ENCODE results near the gene SFT2D1.

Gene SFT2D1

DNA sequence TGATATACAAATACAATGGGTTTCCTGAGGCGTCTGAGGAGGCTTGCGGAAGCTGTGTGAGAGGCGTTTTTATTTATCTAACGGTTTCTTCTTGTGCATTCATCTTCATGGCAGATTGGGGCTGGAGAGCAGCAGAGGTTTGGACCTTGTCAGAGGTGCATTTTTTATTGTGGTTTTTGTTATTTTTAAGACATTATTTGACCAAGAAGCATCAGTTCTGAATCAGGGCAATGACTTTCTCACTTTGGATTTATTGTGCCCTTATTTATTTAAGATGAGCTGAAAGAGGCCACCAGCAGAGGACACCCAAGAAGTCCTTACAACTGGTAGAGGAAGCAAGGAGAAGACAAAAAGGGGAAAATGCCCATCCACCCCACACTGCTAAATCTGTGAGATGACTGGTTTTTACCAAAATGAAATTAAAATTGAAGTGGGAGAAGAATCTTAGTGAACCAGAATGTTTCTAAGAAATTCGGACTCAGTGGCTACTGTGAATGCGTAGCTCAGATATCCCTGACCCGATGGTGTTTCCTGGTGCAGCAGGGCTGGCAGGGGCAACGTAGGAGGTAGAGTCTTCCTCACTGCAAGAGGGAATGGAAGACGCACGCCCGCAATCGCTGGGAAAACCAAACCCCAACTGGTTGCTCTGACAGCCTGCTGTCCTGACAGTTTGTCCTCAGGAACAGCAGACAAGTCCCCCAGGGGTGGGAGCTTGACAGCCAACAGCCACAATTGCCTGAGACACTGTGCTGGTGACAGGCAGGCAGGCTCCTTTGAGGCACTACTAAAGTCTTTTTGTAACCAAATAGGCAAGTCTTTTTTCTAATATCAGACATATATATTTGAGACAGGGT, 48.4 kb downstream of the SFT2D1 start:
- Histone ChIP-seq H3K4me3 (ENCODE audit: low read length) (no peak overlapping the region), H3K36me3 (replicated peaks; ENCODE audit: insufficient read depth, low read length) (no peaks in the 10 kb centered on the region), H3K27me3 (replicated peaks; ENCODE audit: insufficient read depth, low read length) (no peaks in the 10 kb centered on the region), H3K9me2 (replicated peaks; ENCODE audit: insufficient read depth, low read length) (no peaks in the 10 kb centered on the region), H3K9ac (ENCODE audit: low read length) (no peak overlapping the region), H3K79me2 (ENCODE audit: low read length) (no peaks in the 10 kb centered on the region), H2AFZ (ENCODE audit: low read length) (no peak overlapping the region), H3K9me3 (replicated peaks; ENCODE audit: insufficient read depth, low read length) (no peaks in the 10 kb centered on the region), H3K4me1 (ENCODE audit: low read length) (no peaks in the 10 kb centered on the region), H3F3A (ENCODE audit: insufficient read depth, low read length) (no peaks in the 10 kb centered on the region), H4K20me1 (ENCODE audit: insufficient read depth, low read length) (no peaks in the 10 kb centered on the region), H3K27ac (ENCODE audit: low read length) (no peak overlapping the region), H3K4me2 (ENCODE audit: low read depth, low read length) (no peak overlapping the region)
- DNase-seq: no peak
- TF ChIP-seq EZH2phosphoT487 (IDR thresholded peaks at IDR 0.05; ENCODE audit: low read length): no peak
- TF ChIP-seq EZH2 (optimal IDR thresholded peaks at IDR 0.05; ENCODE audit: low read depth, low read length): no peak
- TF ChIP-seq, protein P1, sequence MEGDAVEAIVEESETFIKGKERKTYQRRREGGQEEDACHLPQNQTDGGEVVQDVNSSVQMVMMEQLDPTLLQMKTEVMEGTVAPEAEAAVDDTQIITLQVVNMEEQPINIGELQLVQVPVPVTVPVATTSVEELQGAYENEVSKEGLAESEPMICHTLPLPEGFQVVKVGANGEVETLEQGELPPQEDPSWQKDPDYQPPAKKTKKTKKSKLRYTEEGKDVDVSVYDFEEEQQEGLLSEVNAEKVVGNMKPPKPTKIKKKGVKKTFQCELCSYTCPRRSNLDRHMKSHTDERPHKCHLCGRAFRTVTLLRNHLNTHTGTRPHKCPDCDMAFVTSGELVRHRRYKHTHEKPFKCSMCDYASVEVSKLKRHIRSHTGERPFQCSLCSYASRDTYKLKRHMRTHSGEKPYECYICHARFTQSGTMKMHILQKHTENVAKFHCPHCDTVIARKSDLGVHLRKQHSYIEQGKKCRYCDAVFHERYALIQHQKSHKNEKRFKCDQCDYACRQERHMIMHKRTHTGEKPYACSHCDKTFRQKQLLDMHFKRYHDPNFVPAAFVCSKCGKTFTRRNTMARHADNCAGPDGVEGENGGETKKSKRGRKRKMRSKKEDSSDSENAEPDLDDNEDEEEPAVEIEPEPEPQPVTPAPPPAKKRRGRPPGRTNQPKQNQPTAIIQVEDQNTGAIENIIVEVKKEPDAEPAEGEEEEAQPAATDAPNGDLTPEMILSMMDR (IDR thresholded peaks at IDR 0.05; ENCODE audit: low read length): no peak

DNA sequence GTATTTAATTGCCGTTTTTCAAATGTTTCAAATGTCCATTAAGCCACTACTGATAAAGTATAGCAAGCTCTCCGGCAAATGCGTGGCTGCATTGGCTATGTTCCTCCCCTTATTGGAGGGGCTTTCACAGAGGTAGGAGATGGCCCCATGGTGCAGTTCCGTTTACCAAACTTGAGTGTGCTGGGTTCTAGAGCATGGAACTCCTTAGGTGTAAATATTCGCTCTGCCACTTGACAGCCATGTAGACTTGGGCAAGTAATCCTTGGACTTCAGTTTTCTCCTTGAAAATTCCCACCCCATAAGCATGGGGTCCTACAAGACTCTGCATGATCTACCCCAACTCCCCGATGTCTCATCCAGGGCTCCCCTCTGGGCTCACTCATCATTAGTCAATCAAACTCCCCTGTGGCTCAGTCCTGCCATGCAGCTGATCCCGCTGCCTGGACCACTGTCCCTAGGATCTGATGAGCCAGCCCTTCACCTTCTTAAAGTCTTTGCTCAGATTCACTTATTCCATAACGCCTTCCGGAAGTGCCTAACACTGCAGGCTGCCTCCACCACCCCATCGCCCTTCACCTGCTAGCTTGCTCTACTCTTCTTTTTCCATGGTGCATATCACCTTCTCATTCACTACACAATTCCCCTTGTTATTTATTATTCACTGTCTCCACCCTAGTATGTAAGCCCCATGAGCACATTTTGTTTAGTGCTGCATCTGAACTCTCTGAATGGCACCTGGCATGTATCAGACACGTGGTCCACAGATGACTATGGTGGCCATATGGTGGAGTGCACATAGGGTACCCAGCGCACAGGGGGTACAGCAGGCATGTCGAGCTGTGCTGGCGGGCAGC, 52.9 kb downstream of the SFT2D1 start:
- no peak for DNase-seq
- Histone ChIP-seq H2AFZ (ENCODE audit: low read length) (no peak overlapping the region), H3K36me3 (replicated peaks; ENCODE audit: insufficient read depth, low read length) (no peaks in the 10 kb centered on the region), H3K9ac (ENCODE audit: low read length) (no peak overlapping the region), H3K9me3 (replicated peaks; ENCODE audit: insufficient read depth, low read length) (no peaks in the 10 kb centered on the region), H3K9me2 (replicated peaks; ENCODE audit: insufficient read depth, low read length) (no peaks in the 10 kb centered on the region), H3K4me1 (ENCODE audit: low read length) (no peaks in the 10 kb centered on the region), H3K27ac (ENCODE audit: low read length) (no peak overlapping the region), H3K27me3 (replicated peaks; ENCODE audit: insufficient read depth, low read length) (no peaks in the 10 kb centered on the region), H3F3A (ENCODE audit: insufficient read depth, low read length) (no peaks in the 10 kb centered on the region), H3K4me2 (ENCODE audit: low read depth, low read length) (no peak overlapping the region), H3K79me2 (ENCODE audit: low read length) (no peaks in the 10 kb centered on the region), H4K20me1 (ENCODE audit: insufficient read depth, low read length) (no peaks in the 10 kb centered on the region), H3K4me3 (ENCODE audit: low read length) (no peak overlapping the region)
- TF ChIP-seq, protein P1 (IDR thresholded peaks at IDR 0.05; ENCODE audit: low read length): no peak
- TF ChIP-seq EZH2phosphoT487 (IDR thresholded peaks at IDR 0.05; ENCODE audit: low read length) (no peak), EZH2 (optimal IDR thresholded peaks at IDR 0.05; ENCODE audit: low read depth, low read length) (no peak)

DNA sequence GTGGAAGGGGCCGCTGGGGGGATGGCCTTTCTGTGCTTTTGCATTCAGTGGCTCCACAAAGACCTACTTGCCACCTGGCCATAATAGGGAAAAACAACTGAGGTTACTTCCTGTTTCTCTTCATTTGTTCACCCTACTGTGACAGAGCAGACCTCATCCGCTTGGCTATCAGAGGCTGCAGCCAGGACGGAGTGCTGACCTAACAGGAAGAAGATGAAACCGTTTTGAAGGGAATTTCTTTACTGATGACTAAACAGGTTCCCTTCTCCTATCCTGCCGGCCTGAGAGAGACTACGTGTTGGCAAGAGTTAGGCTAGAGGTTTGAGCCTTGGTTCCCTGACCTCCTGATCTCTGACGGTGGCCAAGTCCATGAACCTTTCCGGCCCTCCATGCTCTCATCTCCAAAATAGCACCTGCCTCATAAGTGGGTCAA, 55.5 kb downstream of the SFT2D1 start:
- Histone ChIP-seq H3K4me3 (ENCODE audit: low read length) (no peak overlapping the region), H3K27ac (ENCODE audit: low read length) (no peak overlapping the region), H3K9me3 (replicated peaks; ENCODE audit: insufficient read depth, low read length) (no peaks in the 10 kb centered on the region), H3K79me2 (ENCODE audit: low read length) (no peaks in the 10 kb centered on the region), H3K4me1 (ENCODE audit: low read length) (no peaks in the 10 kb centered on the region), H3F3A (ENCODE audit: insufficient read depth, low read length) (no peaks in the 10 kb centered on the region), H3K9ac (ENCODE audit: low read length) (no peak overlapping the region), H3K4me2 (ENCODE audit: low read depth, low read length) (no peak overlapping the region), H4K20me1 (ENCODE audit: insufficient read depth, low read length) (no peaks in the 10 kb centered on the region), H3K36me3 (replicated peaks; ENCODE audit: insufficient read depth, low read length) (no peaks in the 10 kb centered on the region), H2AFZ (ENCODE audit: low read length) (no peak overlapping the region), H3K9me2 (replicated peaks; ENCODE audit: insufficient read depth, low read length) (no peaks in the 10 kb centered on the region), H3K27me3 (replicated peaks; ENCODE audit: insufficient read depth, low read length) (no peaks in the 10 kb centered on the region)
- no peak for DNase-seq
- TF ChIP-seq EZH2phosphoT487 (IDR thresholded peaks at IDR 0.05; ENCODE audit: low read length) (no peak), EZH2 (optimal IDR thresholded peaks at IDR 0.05; ENCODE audit: low read depth, low read length) (no peak)
- TF ChIP-seq, protein P1 (IDR thresholded peaks at IDR 0.05; ENCODE audit: low read length): no peak
